Keratinocyte (primary cell): Measurements from ENCODE around the gene CUL3. TPM values are rescaled to one million over a fixed set of nuclear protein-coding genes. Genes with fewer than 3 reads are reported as not detected.

Experiments
- DNase-seq: peaks from one replicate; pipeline ENCODE4 v3.0.0-alpha.2; 2011; ENCODE audit warnings: low read depth, missing footprints, low spot score
- FAIRE-seq: peaks from 2 replicates; lab custom pipeline; 2011; peaks lifted over from hg19 to GRCh38; lab: Jason Lieb, UNC
- H2AFZ ChIP-seq: 2 replicates; pipeline ENCODE4 v1.6.0; 2012; ENCODE audit warnings: low read length, control low read depth, inconsistent platforms; ENCODE audit not compliant: control insufficient read depth
- H3K27ac ChIP-seq: 2 replicates; pipeline ENCODE4 v1.5.1; 2011; ENCODE audit warnings: low read length; ENCODE audit not compliant: control insufficient read depth, insufficient read depth
- H3K27me3 ChIP-seq: 3 replicates; pipeline ENCODE4 v1.6.0; 2011; ENCODE audit warnings: low read length; ENCODE audit not compliant: control insufficient read depth, insufficient read depth; ENCODE audit errors: extremely low read depth
- H3K36me3 ChIP-seq, 2 experiments: 2 replicates in 1 of 2; 3 replicates in 1 of 2; pipeline ENCODE4 v1.5.1; 2011; ENCODE audit warnings: low read length in 2 of 2, mild to moderate bottlenecking in 1 of 2; ENCODE audit not compliant: control insufficient read depth in 2 of 2, insufficient read depth in 2 of 2; ENCODE audit errors: extremely low read depth in 1 of 2
- H3K4me1 ChIP-seq: 3 replicates; pipeline ENCODE4 v1.5.1; 2011; ENCODE audit warnings: low read length; ENCODE audit not compliant: control insufficient read depth, insufficient read depth; ENCODE audit errors: extremely low read depth
- H3K4me2 ChIP-seq: 3 replicates; pipeline ENCODE4 v1.6.0; 2011; ENCODE audit warnings: low read depth, low read length; ENCODE audit not compliant: control insufficient read depth, insufficient read depth; ENCODE audit errors: extremely low read depth
- H3K4me3 ChIP-seq, 3 experiments: fragments of 200-600 bp in 1 of 3; sonication (generic) in 1 of 3; 2 replicates in 2 of 3; 3 replicates in 1 of 3; pipeline ENCODE4 v1.5.1; 2011 to 2016; ENCODE audit warnings: low read length in 3 of 3, mild to moderate bottlenecking in 3 of 3, control low read depth in 2 of 3, inconsistent platforms in 1 of 3, low read depth in 1 of 3, mixed read lengths in 1 of 3, mixed run types in 1 of 3, moderate library complexity in 1 of 3; ENCODE audit not compliant: control insufficient read depth in 2 of 3, insufficient read depth in 2 of 3; ENCODE audit errors: extremely low read depth in 1 of 3
- H3K79me2 ChIP-seq: 2 replicates; pipeline ENCODE4 v1.6.0; 2012; ENCODE audit warnings: low read length; ENCODE audit not compliant: control insufficient read depth, insufficient read depth
- H3K9ac ChIP-seq: 3 replicates; pipeline ENCODE4 v1.6.0; 2011; ENCODE audit warnings: low read length; ENCODE audit not compliant: control insufficient read depth, insufficient read depth; ENCODE audit errors: extremely low read depth
- H3K9me1 ChIP-seq: 3 replicates; pipeline ENCODE4 v1.6.0; 2011; ENCODE audit warnings: low read length; ENCODE audit not compliant: control insufficient read depth, insufficient read depth; ENCODE audit errors: extremely low read depth
- H3K9me3 ChIP-seq: 2 replicates; pipeline ENCODE4 v1.5.1; 2012; ENCODE audit warnings: low read depth, low read length; ENCODE audit not compliant: control insufficient read depth
- H4K20me1 ChIP-seq: 3 replicates; pipeline ENCODE4 v1.6.0; 2011; ENCODE audit warnings: low read length; ENCODE audit not compliant: control insufficient read depth, insufficient read depth; ENCODE audit errors: extremely low read depth
- CTCF ChIP-seq, 3 experiments: IDR thresholded peaks in 1 of 3; conservative IDR thresholded peaks in 1 of 3; optimal IDR thresholded peaks in 1 of 3; 2 replicates in 2 of 3; 3 replicates in 1 of 3; pipeline versions ENCODE3 to v1.5.1; 2011; ENCODE audit warnings: low read length in 3 of 3, mild to moderate bottlenecking in 3 of 3, moderate library complexity in 2 of 3, control low read depth in 1 of 3, inconsistent platforms in 1 of 3; ENCODE audit not compliant: insufficient read depth in 2 of 3; ENCODE audit errors: extremely low read depth in 1 of 3
- EZH2 ChIP-seq: IDR thresholded peaks from one replicate; pipeline ENCODE4 v1.6.1; 2012; ENCODE audit warnings: inconsistent platforms, mild to moderate bottlenecking, low read length, moderate library complexity
- dilution Hi-C: fragments of 300-500 bp; cut with MboI; formaldehyde crosslinking; loops from one replicate; pipeline ENCODE4 v1.7.0; 2020; ENCODE audit warnings: low sequenced_read_pairs; ENCODE audit not compliant: extremely low pct_ligation_motif_present
- polyA plus RNA-seq, 5 experiments: library from polyadenylated mRNA; depleted of rRNA in 3 of 5; stranded (reverse) in 3 of 5; stranded (forward) in 1 of 5; unstranded in 1 of 5; fragments of >200 nt; gene quantifications; 1 replicate in 1 of 5; 2 replicates in 3 of 5; 3 replicates in 1 of 5; pipeline versions ENCODE4 v1.2.1 to v1.2.3, GENCODE V29; 2011 to 2012; ENCODE audit warnings: missing spikeins in 2 of 5, low read depth in 1 of 5, low replicate concordance in 1 of 5

Gene CUL3
- polyA plus RNA-seq, 1 donor (not counting 4 experiments of a cell fraction or from before 2014, with no cell fraction given): 71.7 TPM

GRCh38 chr2:224556381-224556780, 28.8 kb downstream of the CUL3 start:
- Histone ChIP-seq H4K20me1 (no peaks in the 10 kb centered on the region), H3K27me3 (no peaks in the 10 kb centered on the region), H3K4me2 (no peak overlapping the region), H3K36me3 (no peaks in the 10 kb centered on the region), H3K9ac (no peak overlapping the region), H3K4me1 (no peaks in the 10 kb centered on the region), H3K4me3 (no peak overlapping the region), H3K9me1 (no peaks in the 10 kb centered on the region), H3K27ac (no peak overlapping the region), H3K9me3 (no peaks in the 10 kb centered on the region), H3K79me2 (peaks cover 76% of the 10 kb centered on the region), H2AFZ (no peak overlapping the region)
- DNase-seq (no peak), FAIRE-seq (peak; percentile 29)
- dilution Hi-C loops: no loop called here
- TF ChIP-seq EZH2 (no peak), CTCF (optimal IDR thresholded peaks at IDR 0.05 in 1 of 3, IDR thresholded peaks at IDR 0.05 in 1 of 3, conservative IDR thresholded peaks at IDR 0.05 in 1 of 3; ENCODE audit: extremely low read depth in 1 of 3, insufficient read depth in 2 of 3, low read length in 3 of 3) (no peak)

- FAIRE-seq: no peak
- dilution Hi-C loops: no loop called here
- no peak overlapping the region for H3K27ac ChIP-seq
- H3K27me3 ChIP-seq: no peaks in the 10 kb centered on the region
- no peak overlapping the region for H3K9ac ChIP-seq
- no peak for DNase-seq
- TF ChIP-seq EZH2 (no peak), CTCF (optimal IDR thresholded peaks at IDR 0.05 in 1 of 3, IDR thresholded peaks at IDR 0.05 in 1 of 3, conservative IDR thresholded peaks at IDR 0.05 in 1 of 3; ENCODE audit: extremely low read depth in 1 of 3, insufficient read depth in 2 of 3, low read length in 3 of 3) (no peak)
- no peak overlapping the region for H2AFZ ChIP-seq
- no peak overlapping the region for H3K4me2 ChIP-seq
- H3K79me2 ChIP-seq: peaks cover 74% of the 10 kb centered on the region
- H3K9me3 ChIP-seq: no peaks in the 10 kb centered on the region
- H3K9me1 ChIP-seq: no peaks in the 10 kb centered on the region
- H3K36me3 ChIP-seq: no peaks in the 10 kb centered on the region
- no peaks in the 10 kb centered on the region for H3K4me1 ChIP-seq
- H4K20me1 ChIP-seq: no peaks in the 10 kb centered on the region
- H3K4me3 ChIP-seq: no peak overlapping the region
Measured at GRCh38 chr2:224555823-224556366, 29.3 kb downstream of the CUL3 start.
